Measurements from ENCODE around the gene PBX3.

PBX3 gene

DNA sequence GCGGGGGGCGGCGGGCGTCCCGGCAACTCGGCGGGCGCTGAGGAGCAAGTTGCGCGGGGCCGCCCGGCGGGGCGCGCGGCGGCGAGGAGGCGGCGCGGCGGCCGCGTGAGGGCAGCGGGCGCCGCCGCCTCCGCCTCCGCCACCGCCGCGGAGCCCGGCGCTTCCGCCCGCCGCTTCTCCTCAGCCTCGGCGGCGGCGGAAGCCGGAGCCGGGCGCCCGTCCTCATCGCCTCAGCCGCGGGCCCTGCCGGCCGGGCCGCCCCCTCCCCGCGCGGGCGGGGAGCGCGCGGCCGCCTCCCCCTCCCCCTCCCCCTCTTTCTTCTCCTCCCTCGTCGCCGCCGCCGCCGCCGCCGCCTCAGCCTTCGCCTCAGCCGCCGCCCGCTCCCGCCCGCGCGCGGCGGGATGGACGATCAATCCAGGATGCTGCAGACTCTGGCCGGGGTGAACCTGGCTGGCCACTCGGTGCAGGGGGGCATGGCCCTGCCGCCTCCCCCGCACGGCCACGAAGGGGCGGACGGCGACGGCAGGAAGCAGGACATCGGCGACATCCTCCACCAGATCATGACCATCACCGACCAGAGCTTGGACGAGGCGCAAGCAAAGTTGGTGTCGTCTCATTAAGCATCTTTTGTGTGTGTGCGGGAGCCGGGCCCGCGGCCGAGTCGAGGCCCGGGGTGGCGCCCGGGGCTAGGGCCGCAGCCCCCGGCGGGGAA is at the start of gene PBX3:
TSS of gene PBX3 (plus strand) at position 321 of the 712 bp plus-strand sequence.
- peak; percentile 83 for DNase-seq (ENCODE audit: low read depth, low spot score)

DNA sequence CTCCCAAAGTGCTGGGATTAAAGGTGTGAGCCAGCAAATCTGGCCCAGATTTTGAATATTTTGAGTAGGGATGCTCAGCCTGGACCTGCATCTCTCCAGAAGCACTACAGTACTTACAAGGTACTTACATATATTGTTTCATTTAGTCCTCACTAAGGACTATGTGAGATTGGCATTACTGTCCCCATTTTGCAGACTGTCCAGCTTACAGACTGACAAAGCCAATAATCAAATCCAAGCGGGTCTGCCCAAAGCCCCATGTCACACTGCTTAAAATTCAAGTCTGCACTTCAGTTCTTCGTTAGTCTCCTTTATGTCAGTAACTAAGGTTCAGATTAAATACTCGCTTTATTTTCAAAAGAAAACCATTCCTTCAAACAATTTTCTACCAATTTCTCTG is 47.3 kb upstream of the PBX3 start:
- DNase-seq (ENCODE audit: low read depth, low spot score): no peak

DNA sequence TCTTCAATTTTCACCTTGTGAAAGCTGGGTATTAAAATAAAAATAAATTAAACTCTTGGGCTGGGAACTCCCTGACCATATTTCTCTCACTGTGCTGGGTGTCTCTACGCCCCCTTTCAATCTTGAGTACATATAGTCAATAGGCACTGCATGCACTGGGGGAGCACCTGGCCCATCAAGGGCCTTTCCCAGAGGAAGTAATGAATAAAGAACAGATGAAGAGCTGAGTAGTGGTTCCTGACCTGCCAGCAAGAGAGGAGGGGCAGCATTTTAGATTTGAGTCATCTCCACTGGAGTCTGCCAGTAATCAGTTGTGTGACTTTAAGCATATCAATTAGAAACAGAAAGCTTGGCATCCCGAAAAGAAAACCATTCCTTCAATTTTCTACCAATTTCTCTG is 46.4 kb upstream of the PBX3 start:
- DNase-seq (ENCODE audit: low read depth, low spot score): peak; percentile 49

DNA sequence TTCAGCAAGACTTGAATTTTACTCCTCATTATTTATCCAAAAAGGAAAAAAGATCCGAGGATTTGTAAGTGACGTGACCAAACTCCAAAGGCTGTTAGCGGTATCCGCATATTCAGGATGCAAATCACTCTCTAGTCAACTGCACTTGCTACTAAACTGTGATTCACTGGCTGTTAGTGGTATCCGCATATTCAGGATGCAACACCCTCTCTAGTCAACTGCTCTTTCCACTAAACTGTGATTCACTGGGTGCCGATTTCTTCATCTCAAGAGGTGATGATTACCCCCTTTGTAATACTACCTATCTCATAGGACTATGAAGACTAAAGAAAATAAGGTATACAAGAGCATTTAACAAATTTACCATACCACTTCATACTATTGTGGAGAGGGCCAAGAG is 45.8 kb upstream of the PBX3 start:
- peak; percentile 77 for DNase-seq (ENCODE audit: low read depth, low spot score)

DNA sequence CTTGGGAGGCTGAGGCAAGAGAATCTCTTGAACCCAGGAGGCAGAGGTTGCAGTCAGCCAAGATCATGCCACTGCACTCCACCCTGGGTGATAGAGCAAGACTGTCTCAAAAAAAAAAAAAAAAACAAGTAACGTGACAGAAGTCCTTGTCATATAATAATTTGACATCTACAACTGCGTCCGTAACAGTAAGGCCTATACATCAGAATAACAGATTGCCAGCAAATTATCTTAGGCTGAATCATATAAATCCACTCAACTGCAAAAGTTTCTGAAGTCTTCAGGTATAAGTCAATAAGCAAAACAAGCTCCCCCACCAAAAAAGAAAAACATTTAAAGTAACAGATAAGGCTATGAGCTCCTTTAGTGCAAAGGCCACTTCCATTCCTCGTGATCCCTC is 43.5 kb upstream of the PBX3 start:
- no peak for DNase-seq (ENCODE audit: low read depth, low spot score)

DNA sequence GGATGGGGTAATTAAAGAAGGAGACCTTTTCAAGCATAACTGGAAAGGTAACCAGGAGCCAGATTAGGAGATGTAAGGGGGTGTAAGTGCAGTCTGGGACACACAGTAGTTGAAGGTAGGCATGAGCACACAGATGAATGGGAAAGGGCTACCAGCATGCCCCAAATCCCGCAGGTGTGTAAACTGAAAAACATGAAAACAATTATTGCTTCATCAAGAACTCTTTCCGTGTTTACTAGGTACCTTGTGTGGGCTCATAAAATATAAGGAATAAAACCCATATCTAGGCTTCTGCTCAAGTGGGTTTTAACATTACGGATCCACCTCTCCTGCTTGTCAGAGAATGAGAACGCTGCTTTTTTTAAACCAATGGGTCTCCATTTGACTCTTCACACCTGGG is 41.3 kb upstream of the PBX3 start:
- no peak for DNase-seq (ENCODE audit: low read depth, low spot score)

DNA sequence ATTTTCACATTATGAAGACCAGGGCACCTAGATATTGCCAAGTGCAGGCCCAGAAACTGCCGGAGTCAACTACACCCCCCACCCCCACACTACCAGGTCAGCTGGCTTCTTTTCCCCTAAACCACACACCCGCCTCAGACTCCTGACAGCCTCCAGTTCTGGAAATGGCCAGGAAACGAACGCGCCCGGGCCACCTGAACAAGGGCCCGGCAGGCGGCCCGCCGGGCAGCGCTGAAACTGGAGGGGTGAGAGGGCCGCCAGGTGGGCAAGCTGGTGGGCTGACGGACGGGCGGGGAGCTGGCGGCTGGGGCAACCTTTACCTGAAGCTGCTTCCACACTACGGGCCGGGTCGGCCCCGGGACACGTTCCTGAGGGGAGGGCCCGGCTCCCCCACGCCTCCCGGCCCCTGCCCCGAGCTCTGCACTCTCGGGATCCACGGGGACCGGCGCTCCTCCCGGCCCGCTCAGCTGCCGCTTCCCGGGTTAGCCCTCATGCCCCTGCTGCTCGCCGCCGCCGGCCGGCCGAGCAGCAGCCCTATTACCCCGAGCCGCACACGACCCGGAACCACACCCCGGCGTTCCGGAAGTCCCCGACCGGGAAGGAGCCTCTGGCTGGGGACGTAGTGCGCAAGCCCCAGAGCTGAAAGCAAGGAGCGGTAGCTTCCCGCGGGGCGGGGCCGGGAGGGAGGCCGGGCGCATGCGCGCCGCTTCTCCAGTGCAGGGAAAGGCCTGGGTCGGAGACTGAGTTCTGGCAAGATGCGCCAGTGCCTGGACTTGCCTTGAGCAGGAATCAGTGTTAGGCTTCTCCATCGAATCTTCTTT is 40.3 kb upstream of the PBX3 start, which contains the start of gene MAPKAP1:
TSS of gene MAPKAP1 (minus strand) at position 558 of the 821 bp plus-strand sequence. CDS start 34,634 bp downstream, outside the sequence.
- peak; percentile 99 for DNase-seq (ENCODE audit: low read depth, low spot score)

DNA sequence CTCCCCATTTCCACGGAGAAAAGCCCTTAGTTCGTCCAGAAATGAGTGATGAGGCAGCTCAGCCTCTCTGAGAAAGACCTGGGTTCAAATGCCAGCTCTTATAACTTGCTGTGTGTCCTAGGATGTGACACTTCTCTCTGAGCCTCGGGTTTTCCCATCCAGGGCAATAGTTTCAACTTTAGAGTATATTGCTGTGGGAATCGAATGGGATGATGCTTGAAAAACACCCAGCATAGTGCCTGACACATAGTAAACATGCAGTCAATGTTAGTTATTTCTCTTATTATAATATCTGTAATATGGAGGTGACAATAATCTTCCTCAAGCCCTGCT is 39.7 kb upstream of the PBX3 start:
- no peak for DNase-seq (ENCODE audit: low read depth, low spot score)

DNA sequence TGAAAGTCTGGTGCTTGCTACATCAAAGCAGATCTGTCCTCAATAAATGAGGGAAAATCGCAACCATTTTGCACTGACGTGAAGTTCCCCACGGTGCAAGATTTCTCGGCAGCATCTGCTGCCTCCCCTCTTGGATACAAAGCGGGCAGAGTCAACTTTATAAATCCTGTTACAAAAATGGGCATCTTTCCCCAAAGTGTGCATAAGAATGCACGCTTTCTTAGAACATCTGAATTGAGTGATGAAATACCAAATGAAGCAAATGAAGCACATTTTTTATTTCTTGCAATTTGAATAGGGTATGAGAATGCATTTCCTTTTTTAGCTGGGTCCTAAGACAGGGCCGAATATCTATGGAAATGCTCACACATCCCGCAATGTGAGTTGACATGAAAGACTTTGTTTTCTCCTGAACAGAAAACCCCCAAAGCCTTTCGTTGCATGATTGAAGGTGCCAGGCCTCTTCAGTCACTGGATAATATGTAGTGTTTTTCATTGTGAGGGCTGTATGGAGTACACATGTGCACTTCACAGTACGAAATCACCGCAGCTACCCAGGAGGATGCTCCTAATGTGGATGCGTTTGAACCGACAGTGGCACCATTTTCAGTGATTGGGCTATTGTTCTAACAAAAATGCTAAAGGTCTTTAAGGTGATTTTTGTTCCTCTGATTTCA is 20.6 kb upstream of the PBX3 start:
- no peak for DNase-seq (ENCODE audit: low read depth, low spot score)

DNA sequence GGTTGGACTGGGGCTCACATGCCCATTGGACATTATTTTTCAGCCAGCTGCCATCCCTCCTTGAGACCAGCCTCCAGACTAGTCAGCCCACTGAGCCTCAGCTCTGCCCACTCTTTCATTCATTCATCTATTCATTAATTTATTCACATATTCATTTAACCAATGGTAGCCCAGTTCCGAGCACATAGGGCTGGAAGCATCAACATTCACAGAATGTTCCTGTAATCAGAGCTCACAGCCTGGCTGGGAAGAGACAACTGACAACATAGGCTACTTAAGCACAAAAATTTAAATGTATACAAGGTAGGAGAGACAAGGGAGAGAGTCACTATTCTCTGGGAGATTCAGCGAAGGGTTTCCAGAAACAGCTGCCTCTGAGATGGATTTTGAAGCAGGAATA is 17.0 kb upstream of the PBX3 start:
- DNase-seq (ENCODE audit: low read depth, low spot score): no peak

DNA sequence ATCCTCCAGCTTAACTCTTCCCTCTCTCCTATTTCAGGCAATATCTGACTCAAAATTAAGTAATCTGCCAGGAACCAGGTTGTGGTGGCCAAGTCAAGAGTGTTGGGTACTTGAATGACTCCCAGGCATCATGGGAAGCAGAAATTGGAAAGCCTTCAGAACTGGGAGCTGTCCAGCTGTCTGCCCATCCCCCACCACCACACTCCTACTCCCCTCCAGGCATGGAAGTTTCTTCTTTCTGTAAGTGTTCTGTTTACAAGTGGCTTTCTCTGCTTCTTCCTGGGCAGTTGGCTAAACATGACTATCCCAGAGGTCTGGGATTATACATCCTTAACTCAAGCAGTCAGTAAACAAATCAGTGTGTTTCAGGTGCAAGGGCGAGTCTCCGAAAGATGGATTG is 14.6 kb upstream of the PBX3 start:
- DNase-seq (ENCODE audit: low read depth, low spot score): peak; percentile 36

DNA sequence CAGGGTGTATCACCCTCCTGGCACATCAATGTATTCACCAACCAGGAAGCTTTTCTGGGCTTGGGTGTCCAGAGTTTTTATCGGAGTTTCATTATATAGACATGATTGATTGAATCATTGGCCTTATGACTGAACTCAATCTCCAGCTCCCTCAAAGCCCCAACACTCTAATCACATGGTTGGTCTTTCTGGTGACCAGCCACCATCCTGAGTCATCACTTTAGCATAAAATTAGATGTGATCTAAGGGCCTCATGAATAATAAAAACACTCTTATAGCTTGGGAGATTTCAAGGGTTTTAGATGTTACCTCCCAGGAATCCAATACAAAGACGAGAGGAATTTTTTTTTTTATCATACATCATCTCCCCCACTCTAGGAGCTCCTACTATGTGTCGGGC is 7.7 kb upstream of the PBX3 start:
- peak; percentile 69 for DNase-seq (ENCODE audit: low read depth, low spot score)

DNA sequence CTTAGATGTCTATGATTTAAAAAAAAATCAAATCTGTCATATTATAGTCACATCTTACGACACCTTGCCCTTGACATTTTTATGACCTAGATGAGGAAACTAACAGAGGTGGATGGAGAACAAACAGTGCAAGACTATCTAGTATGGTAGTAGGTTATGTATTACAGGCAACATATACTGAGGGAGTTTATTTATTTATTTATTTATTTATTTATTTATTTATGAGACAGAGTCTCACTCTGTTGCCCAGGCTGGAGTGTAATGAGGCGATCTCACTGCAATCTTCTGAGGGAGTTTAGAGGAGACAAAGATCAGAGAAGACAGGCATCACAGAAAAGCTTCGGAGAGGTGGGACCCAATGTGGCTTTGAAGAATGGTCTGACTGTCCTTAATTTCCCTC is 4.5 kb upstream of the PBX3 start:
- DNase-seq (ENCODE audit: low read depth, low spot score): no peak

DNA sequence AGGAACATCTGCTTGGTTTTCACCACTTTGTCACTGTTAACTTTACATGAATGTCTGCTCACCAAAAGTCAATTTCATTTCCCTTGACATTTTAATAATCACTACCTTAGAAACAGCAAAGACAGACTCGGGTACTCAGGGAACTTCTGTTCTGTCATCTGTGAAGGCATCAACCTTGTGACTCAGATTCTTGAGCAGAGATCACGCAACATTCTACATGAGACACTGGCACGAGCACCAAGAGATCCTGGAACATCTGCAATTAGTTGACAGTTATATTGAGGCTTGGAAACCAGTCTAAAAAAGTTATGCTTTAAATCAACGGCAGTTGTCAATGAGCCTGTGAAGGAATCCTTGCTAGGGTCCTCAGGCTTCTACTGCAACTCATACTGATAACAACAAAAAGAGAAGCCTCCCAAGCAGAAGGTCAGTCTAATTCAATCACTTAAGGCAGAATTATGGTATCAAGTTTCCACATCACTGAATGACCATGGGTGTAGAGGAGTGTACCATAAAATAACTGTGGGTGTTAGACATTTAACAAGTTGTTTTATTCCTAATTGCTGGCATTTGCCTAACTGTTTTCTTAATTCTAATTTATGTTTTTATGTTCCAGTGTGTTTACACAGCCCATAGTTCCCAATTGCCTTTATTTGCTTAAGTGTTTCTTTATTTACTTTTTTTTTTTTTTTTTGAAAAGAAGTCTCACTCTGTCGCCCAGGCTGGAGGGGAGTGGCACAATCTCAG is 3.3 kb upstream of the PBX3 start:
- DNase-seq (ENCODE audit: low read depth, low spot score): no peak

DNA sequence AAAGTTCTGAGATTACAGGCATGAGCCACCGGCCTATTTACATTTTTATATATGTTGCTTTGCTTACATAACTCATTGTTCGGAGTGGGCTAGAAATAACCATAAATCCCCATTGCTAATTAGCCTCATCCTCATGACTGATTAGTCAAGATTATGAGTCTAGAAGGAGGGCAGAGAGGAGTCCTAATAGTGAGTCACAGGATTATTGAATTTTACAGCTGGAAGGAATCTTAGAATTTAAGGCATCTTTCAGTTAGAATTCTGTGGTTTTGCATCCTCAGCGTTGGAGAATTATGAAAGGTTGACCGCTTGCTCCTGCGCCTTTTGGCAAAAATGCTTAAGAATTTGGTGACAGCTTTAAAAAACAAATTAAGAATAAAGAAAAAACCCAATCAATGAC is 2.6 kb upstream of the PBX3 start:
- DNase-seq (ENCODE audit: low read depth, low spot score): peak; percentile 83

DNA sequence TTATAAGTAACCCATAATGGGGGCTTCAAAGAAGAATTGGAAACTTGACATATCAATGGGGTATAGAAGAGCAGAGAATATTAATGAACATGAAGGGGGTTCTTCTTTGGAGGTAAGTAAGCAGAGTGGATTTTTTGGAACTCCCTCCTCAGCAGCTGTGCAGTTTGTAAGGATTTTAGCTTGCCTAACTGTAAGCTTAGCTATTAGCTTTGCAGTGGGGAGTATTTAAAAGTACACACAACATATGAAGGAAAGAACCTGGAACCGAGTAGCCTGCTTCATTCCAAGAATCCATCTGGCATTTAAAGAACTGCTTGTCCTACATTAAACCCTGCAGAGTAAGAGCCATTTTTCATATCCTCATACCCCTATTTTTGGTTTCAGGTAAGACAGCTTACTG is 2.2 kb upstream of the PBX3 start:
- peak; percentile 48 for DNase-seq (ENCODE audit: low read depth, low spot score)

DNA sequence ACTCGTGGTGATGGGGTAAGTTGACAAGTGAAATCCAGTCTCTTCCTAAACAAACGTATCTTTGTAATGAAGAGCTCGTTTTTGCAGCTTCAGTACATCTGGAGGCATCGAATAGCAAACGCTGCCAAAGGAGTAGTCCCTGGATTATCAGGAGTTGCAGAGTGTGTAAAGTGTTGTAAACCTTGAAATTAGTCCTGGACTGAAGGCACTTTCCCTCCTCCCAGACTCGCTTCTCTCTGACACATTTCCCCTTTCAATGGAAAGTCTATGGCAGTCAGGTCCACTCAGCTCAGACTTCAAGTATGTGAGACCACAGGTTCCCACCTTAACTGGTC is 1.5 kb upstream of the PBX3 start:
- DNase-seq (ENCODE audit: low read depth, low spot score): no peak

DNA sequence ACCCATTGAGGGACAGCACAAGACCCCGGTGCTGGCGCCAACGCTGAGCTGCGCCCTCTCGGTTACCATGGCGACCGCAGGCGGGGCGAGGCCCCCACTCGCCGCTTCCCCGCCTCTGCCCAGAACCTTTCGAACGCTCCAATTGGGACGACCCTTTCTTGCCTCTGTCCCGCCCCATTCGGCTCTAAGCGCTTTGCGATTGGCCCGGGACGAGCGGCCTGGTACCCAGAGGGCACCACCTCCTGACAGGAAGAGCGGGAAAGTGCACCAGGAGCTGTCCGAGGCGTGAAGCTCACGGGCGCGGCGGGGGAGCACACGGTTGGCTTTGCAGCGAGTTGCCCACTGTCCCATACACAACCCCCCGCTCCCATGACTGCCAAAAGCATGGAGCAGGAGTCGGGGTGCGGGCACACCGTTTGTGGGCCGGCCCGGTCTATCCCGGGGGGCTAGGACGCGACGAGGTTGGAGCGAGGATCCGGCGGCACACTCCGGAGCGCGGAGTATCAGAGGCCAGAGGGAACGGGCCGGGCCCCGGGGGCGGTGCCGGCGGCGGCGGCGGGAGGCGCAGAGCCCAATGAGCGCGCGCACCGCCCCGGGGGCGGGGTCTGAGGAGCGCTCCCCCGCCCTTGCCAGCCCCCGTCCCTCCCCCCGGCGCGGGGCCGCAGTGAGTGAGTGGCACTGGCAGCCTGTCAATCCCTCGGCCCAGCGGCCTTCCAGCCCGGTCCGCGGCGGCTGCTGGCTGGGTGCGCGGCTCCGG is 978 bp upstream of the PBX3 start:
- DNase-seq (ENCODE audit: low read depth, low spot score): peak; percentile 97

DNA sequence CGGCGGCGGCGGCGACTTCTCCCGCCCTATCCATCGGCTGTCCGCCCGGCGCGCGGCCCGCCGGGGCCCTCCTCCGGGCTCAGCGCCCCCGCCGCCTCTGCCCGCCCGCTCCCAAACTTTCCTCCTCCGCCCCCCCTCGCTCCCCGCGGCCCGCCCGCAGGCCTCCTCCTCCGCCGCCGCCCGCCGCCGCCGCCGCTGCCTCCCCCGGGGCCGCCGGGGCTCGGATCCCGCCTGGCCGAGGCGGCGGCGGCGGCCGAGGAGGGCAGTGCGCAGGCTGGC is 460 bp upstream of the PBX3 start:
- no peak for DNase-seq (ENCODE audit: low read depth, low spot score)

DNA sequence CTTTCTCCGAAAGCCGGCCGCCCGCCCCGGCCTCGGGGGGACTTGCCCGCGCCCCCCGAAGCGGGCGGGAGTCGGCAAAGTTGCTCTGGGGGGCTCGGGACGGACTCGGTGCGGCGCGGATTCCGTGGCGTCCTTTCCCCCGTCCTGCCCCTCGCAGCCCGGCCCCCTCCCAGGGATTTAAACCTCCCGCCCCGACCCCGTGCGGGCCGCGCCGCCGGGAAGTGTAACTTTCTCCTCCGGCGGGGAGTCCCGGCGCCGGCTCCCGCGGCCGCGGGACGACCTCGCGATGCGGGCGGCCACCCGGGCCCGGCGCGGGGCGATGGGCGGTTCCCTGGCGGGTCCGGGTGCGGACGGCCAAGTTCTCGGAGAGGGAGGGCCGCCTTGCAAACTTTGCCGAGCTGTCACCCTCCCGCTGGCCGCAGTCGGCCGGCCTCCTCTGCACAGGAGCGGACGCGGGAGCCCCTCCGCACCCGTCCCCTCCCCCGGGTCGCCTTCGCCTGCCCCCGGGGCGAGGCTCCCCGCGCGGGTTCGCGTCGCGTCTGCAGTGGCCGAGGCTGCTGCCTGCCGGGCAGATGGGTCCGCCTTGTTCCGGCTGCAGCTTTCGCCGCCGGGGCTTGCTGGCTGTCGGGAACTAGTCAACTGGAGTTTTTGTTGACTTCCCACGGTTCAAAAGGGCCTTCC is 732 bp downstream of the PBX3 start:
- DNase-seq (ENCODE audit: low read depth, low spot score): peak; percentile 59
